ENCODE data around the gene RASGRF1.
"Not testable (repeated sequence)": the region's sequence is repeated elsewhere in the genome, so short reads cannot be mapped to it uniquely, and the experiment has no call there.

RASGRF1 gene

GRCh38 chr15:79028411-79028964 is 62.1 kb downstream of the RASGRF1 start:
- TF ChIP-seq CTCF (conservative IDR thresholded peaks at IDR 0.05): peak; percentile 97
- no peak overlapping the region for H3K27ac ChIP-seq

GRCh38 chr15:79027532-79028410 is 62.8 kb downstream of the RASGRF1 start:
- no peak overlapping the region for H3K27ac ChIP-seq
- TF ChIP-seq CTCF (conservative IDR thresholded peaks at IDR 0.05): no peak

- no peak for TF ChIP-seq CTCF (conservative IDR thresholded peaks at IDR 0.05)
- H3K27ac ChIP-seq: no peak overlapping the region
Measured at GRCh38 chr15:79025802-79026201, 64.8 kb downstream of the RASGRF1 start.

GRCh38 chr15:79025201-79025600 is 65.4 kb downstream of the RASGRF1 start:
- TF ChIP-seq CTCF (conservative IDR thresholded peaks at IDR 0.05): peak; percentile 54; the same call in 1 of the 2 replicates

GRCh38 chr15:79024493-79024892 is 66.1 kb downstream of the RASGRF1 start:
- not testable (repeated sequence) for H3K27ac ChIP-seq

More at GRCh38 chr15:79025201-79025600, 65.4 kb downstream of the RASGRF1 start:
- no peak overlapping the region for H3K27ac ChIP-seq

- no peak overlapping the region for H3K27ac ChIP-seq
- no peak for TF ChIP-seq CTCF (conservative IDR thresholded peaks at IDR 0.05)
Measured at GRCh38 chr15:79023918-79024317, 66.7 kb downstream of the RASGRF1 start.

- TF ChIP-seq CTCF (conservative IDR thresholded peaks at IDR 0.05): no peak
- no peak overlapping the region for H3K27ac ChIP-seq
Measured at GRCh38 chr15:79023546-79023890, 67.1 kb downstream of the RASGRF1 start.

- H3K27ac ChIP-seq: no peak overlapping the region
- no peak for TF ChIP-seq CTCF (conservative IDR thresholded peaks at IDR 0.05)
Measured at GRCh38 chr15:79018960-79019359, 71.6 kb downstream of the RASGRF1 start.
